ENCODE measurements around the gene VARS1.
"Not testable (repeated sequence)": the region's sequence is repeated elsewhere in the genome, so short reads cannot be mapped to it uniquely, and the experiment has no call there.

GRCh38 chr6:31820399-31820798 lies 24.8 kb upstream of the VARS1 start:
- TF ChIP-seq CTCF (IDR thresholded peaks at IDR 0.05; ENCODE audit: low read depth, low read length); EZH2phosphoT487 (IDR thresholded peaks at IDR 0.05; ENCODE audit: low read depth): not testable (repeated sequence)
